Esophagus squamous epithelium (tissue), 4 donors: ENCODE measurements around the gene TMEM186.

Experiments used
- CTCF ChIP-seq, 6 experiments: fragments of 450-650 bp in 4 of 6; fragments of 200-600 bp in 2 of 6; sonication (generic) in 2 of 6; IDR thresholded peaks; one replicate each; pipeline ENCODE4 v1.5.1; 2016 to 2019; ENCODE audit warnings: antibody characterized with exemption in 6 of 6, mild to moderate bottlenecking in 4 of 6, moderate library complexity in 4 of 6
- POLR2A ChIP-seq, 4 donors: fragments of 450-650 bp; IDR thresholded peaks; one replicate each; pipeline ENCODE4 v1.6.1; 2017; ENCODE audit warnings: antibody characterized with exemption in 4 of 4, mild to moderate bottlenecking in 4 of 4, moderate library complexity in 3 of 4

DNA sequence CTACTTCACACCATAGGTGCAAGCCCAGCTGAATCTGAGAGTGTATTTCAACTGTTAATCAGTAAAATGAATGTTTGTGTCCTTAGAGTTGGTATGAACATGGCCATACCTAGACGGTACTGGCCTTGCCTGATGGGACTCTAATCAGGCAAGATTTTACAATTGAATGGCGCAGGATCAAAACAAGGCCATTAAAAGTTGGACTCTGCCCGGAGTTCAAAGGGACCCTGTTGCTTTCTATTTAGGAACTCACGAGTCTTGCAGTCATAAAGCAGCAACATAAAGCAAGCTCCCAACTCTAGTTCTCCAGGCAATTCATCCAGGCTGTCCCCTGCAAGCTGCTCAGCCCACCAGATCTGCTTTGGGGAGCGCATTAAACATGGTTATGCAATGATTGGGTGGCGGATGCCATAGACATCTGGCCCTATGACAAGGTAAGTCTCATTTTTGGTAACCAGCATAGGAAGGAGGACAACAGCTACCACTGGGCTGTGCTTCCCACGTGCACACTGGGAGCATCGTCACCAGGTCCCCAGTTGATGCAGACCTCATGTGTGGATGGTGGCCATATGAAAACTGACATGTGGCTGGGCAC is 8.8 kb downstream of the TMEM186 start:
- no peak for TF ChIP-seq CTCF (IDR thresholded peaks at IDR 0.05)
- no peak for TF ChIP-seq POLR2A (IDR thresholded peaks at IDR 0.05)
